ENCODE data around the gene PRPF6.

DNA sequence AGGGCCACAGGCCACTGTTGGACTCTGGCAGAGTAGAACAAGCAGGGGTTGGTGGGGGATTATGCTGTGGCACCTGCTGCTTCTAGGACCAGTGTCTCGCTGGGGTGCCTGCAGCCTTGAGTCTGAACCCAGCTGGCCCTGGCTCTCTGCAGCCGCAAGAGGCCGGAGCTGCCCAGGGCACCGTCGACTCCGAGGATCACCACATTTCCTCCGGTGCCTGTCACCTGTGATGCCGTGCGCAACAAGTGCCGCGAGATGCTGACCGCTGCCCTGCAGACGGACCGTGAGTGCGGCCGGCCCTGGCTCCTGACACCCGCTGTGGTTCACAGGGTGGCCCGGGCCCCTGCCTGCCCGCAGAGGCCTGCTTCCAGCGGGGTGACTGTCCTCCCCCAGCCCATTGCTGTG, 88.3 kb downstream of the PRPF6 start:
- TF ChIP-seq, protein P1, sequence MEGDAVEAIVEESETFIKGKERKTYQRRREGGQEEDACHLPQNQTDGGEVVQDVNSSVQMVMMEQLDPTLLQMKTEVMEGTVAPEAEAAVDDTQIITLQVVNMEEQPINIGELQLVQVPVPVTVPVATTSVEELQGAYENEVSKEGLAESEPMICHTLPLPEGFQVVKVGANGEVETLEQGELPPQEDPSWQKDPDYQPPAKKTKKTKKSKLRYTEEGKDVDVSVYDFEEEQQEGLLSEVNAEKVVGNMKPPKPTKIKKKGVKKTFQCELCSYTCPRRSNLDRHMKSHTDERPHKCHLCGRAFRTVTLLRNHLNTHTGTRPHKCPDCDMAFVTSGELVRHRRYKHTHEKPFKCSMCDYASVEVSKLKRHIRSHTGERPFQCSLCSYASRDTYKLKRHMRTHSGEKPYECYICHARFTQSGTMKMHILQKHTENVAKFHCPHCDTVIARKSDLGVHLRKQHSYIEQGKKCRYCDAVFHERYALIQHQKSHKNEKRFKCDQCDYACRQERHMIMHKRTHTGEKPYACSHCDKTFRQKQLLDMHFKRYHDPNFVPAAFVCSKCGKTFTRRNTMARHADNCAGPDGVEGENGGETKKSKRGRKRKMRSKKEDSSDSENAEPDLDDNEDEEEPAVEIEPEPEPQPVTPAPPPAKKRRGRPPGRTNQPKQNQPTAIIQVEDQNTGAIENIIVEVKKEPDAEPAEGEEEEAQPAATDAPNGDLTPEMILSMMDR (IDR thresholded peaks at IDR 0.05) = no peak
- TF ChIP-seq POLR2AphosphoS5 (IDR thresholded peaks at IDR 0.05) (no peak), POLR2A (IDR thresholded peaks at IDR 0.05) (no peak), EP300 (IDR thresholded peaks at IDR 0.05) (no peak)

Measured in upper lobe of left lung (tissue), 4 donors.